ENCODE measurements around the gene AGBL4. TPM values are rescaled to one million over a fixed set of nuclear protein-coding genes. Genes with fewer than 3 reads are reported as not detected.

AGBL4 gene
- total RNA-seq, 1 experiment from 2014 or later = not detected

DNA sequence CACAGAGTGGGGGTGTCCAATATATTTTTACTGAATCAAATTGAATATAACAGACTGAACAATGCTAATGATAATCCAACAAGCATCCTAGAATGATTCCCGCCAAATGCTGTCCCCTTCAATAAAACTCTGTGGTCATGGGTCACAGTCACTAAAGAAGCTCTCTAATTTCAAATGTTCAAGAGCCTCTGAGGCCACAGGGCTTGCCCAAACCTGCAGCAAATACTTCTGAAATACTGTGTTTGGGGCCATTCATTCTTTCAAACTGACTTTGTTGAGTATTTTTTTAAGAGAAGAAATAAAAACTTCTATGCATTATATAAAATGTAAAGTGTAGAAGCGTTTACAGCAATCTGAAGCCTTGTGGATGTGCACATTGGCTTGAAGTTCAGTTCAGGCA is 1239.5 kb downstream of the AGBL4 start:
- Mint-ChIP-seq H3K4me1 (ENCODE audit: low read depth, unreplicated experiment) (no peaks in the 10 kb centered on the region), H3K27me3 (ENCODE audit: insufficient read depth, unreplicated experiment) (no peaks in the 10 kb centered on the region), H3K4me3 (ENCODE audit: unreplicated experiment) (no peak overlapping the region), H3K36me3 (ENCODE audit: insufficient read depth, unreplicated experiment) (no peaks in the 10 kb centered on the region), H3K27ac (ENCODE audit: unreplicated experiment) (no peak overlapping the region), H3K9me3 (ENCODE audit: unreplicated experiment) (no peaks in the 10 kb centered on the region)
- H3K36me3 ChIP-seq (ENCODE audit: control insufficient read depth, insufficient read depth, low read length) = no peaks in the 10 kb centered on the region
- intact Hi-C loops (cut with micrococcal nuclease; ENCODE audit: unreplicated experiment) = no loop called here
- no peaks in the 10 kb centered on the region for H3K4me1 ChIP-seq
- no peak for TF ChIP-seq CTCF (IDR thresholded peaks at IDR 0.05; ENCODE audit: insufficient read depth in 1 of 2, low read depth in 1 of 2, low read length in 1 of 2, severe bottlenecking in 1 of 2, unreplicated experiment in 1 of 2)
- no peaks in the 10 kb centered on the region for H3K9me3 ChIP-seq
- ChIA-PET CTCF (no interaction called here), POLR2A (no interaction called here)
- no TSS peak for BruUV-seq (replicated peaks)
- DNase-seq = no peak
- no peaks in the 10 kb centered on the region for H3K27me3 ChIP-seq (replicated peaks; ENCODE audit: control insufficient read depth, insufficient read depth, low read length)
- H3K4me3 ChIP-seq (ENCODE audit: low read depth, low read length) = no peak overlapping the region

- intact Hi-C loops (cut with micrococcal nuclease; ENCODE audit: unreplicated experiment) = no loop called here
- H3K4me1 ChIP-seq = peaks cover 5% of the 10 kb centered on the region
- H3K4me3 Mint-ChIP-seq (ENCODE audit: unreplicated experiment) = peak overlapping the region; percentile 9
- peaks cover 11% of the 10 kb centered on the region for H3K9me3 Mint-ChIP-seq (ENCODE audit: unreplicated experiment)
- no peak for DNase-seq
- TF ChIP-seq CTCF (IDR thresholded peaks at IDR 0.05; ENCODE audit: insufficient read depth in 1 of 2, low read depth in 1 of 2, low read length in 1 of 2, severe bottlenecking in 1 of 2, unreplicated experiment in 1 of 2) = no peak
- BruUV-seq (replicated peaks) = no TSS peak
- no peaks in the 10 kb centered on the region for H3K36me3 Mint-ChIP-seq (ENCODE audit: insufficient read depth, unreplicated experiment)
- H3K4me3 ChIP-seq (ENCODE audit: low read depth, low read length) = no peak overlapping the region
- ChIA-PET POLR2A (no interaction called here), CTCF (no interaction called here)
- no peaks in the 10 kb centered on the region for H3K36me3 ChIP-seq (ENCODE audit: control insufficient read depth, insufficient read depth, low read length)
- peaks cover 17% of the 10 kb centered on the region for H3K4me1 Mint-ChIP-seq (ENCODE audit: low read depth, unreplicated experiment)
- H3K9me3 ChIP-seq = no peaks in the 10 kb centered on the region
- H3K27ac Mint-ChIP-seq (ENCODE audit: unreplicated experiment) = no peak overlapping the region
- H3K27me3 Mint-ChIP-seq (ENCODE audit: insufficient read depth, unreplicated experiment) = peaks cover 3% of the 10 kb centered on the region
- H3K27me3 ChIP-seq (replicated peaks; ENCODE audit: control insufficient read depth, insufficient read depth, low read length) = no peaks in the 10 kb centered on the region
These were observed 1246.4 kb downstream of the AGBL4 start for GRCh38 chr1:48777219-48777895.

DNA sequence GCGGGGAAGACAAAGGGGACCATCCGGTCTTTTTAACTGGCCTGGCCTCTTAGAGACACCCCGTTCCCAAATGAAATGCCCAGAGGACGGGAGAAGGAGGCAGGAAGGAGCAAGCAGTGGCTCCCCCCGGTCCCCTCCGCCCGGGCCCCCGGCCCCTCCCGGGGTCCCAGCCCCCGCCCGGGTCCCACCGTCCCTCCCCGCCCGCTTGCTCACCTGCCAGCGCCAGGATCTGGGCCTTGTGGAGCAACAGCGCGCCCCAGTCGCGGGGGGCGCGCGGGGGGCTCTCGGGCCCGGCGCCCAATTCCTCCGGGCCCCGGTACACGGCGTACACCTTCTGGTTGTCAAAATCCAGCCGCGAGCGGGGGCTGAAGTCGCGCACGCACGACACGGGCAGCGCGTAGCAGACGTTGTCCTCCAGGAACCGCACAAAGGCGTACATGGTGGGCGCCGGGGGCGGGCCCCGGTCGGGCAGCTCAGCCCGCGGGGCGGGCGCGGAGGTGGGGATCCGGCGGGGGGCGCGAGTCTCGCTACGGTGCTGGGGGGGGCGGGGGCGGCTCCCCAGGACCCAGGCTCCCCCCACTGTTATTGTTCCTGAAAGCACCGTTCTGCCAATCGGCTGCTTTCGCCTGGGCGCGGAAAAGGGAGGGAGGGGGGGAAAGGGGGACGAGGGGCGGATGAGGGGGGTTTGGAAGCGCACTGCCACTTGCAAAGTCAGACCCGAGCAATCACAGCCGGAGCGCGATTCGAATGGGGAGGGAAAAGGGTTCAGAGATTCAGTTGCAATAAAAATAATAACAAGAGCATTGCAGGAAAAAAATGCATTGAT is 1247.1 kb downstream of the AGBL4 start, which contains the start of gene BEND5:
BEND5 (minus strand) TSS at position 499 of the 826 bp plus-strand sequence; CDS start at position 439, 60 bp downstream.
- H3K4me3 Mint-ChIP-seq (ENCODE audit: unreplicated experiment) = peak within 1 kb of the TSS; percentile 9
- peaks cover 24% of the 10 kb centered on the region for H3K4me1 Mint-ChIP-seq (ENCODE audit: low read depth, unreplicated experiment)
- no peaks in the 10 kb centered on the region for H3K27me3 ChIP-seq (replicated peaks; ENCODE audit: control insufficient read depth, insufficient read depth, low read length)
- H3K4me1 ChIP-seq = peaks cover 11% of the 10 kb centered on the region
- H3K36me3 ChIP-seq (ENCODE audit: control insufficient read depth, insufficient read depth, low read length) = no peaks in the 10 kb centered on the region
- peaks cover 11% of the 10 kb centered on the region for H3K9me3 Mint-ChIP-seq (ENCODE audit: unreplicated experiment)
- H3K27ac Mint-ChIP-seq (ENCODE audit: unreplicated experiment) = peak within 1 kb of the TSS; percentile 24
- DNase-seq = no peak
- no TSS peak for BruUV-seq (replicated peaks)
- H3K9me3 ChIP-seq = no peaks in the 10 kb centered on the region
- ChIA-PET CTCF (no interaction called here), POLR2A (no interaction called here)
- intact Hi-C loops (cut with micrococcal nuclease; ENCODE audit: unreplicated experiment) = no loop called here
- no peaks in the 10 kb centered on the region for H3K36me3 Mint-ChIP-seq (ENCODE audit: insufficient read depth, unreplicated experiment)
- no peak for TF ChIP-seq CTCF (IDR thresholded peaks at IDR 0.05; ENCODE audit: insufficient read depth in 1 of 2, low read depth in 1 of 2, low read length in 1 of 2, severe bottlenecking in 1 of 2, unreplicated experiment in 1 of 2)
- peaks cover 3% of the 10 kb centered on the region for H3K27me3 Mint-ChIP-seq (ENCODE audit: insufficient read depth, unreplicated experiment)
- H3K4me3 ChIP-seq (ENCODE audit: low read depth, low read length) = no peak within 1 kb of the TSS
